Bronchial epithelial cell (primary cell): ENCODE results near the gene ACAT2. TPM values are rescaled to one million over a fixed set of nuclear protein-coding genes. Genes with fewer than 3 reads are reported as not detected.
"Not testable (repeated sequence)": the region's sequence is repeated elsewhere in the genome, so short reads cannot be mapped to it uniquely, and the experiment has no call there.

Experiments used
- DNase-seq: peaks from one replicate; pipeline ENCODE4 v3.0.0-alpha.2; 2010; ENCODE audit warnings: low read depth
- FAIRE-seq: peaks from 2 replicates; lab custom pipeline; 2011; peaks lifted over from hg19 to GRCh38; lab: Jason Lieb, UNC
- H3K27me3 ChIP-seq: 2 replicates; pipeline ENCODE4 v1.5.1; 2011; ENCODE audit warnings: low read length; ENCODE audit not compliant: control insufficient read depth, insufficient read depth
- H3K36me3 ChIP-seq: 2 replicates; pipeline ENCODE4 v1.5.1; 2011; ENCODE audit warnings: low read length; ENCODE audit not compliant: control insufficient read depth, insufficient read depth
- H3K4me3 ChIP-seq: 2 replicates; pipeline ENCODE4 v1.5.1; 2011; ENCODE audit warnings: mild to moderate bottlenecking, low read depth, low read length, control low read depth
- CTCF ChIP-seq: IDR thresholded peaks from 2 replicates; pipeline ENCODE4 v1.5.1; 2011; ENCODE audit warnings: mild to moderate bottlenecking, moderate library complexity, low read length, control low read depth, inconsistent platforms; ENCODE audit not compliant: insufficient read depth, severe bottlenecking
- total RNA-seq: library from RNA; depleted of rRNA; stranded (reverse); fragments of >200 nt; gene quantifications from 2 replicates; pipeline ENCODE4 v1.2.1, GENCODE V29; 2014

The ACAT2 gene
- total RNA-seq, 1 donor from 2014 or later: 42.9 TPM

GRCh38 chr6:159723259-159723658, 38.6 kb upstream of the ACAT2 start:
- no peaks in the 10 kb centered on the region for H3K36me3 ChIP-seq
- no peak for TF ChIP-seq CTCF
- FAIRE-seq (no peak), DNase-seq (no peak)
- H3K27me3 ChIP-seq: no peaks in the 10 kb centered on the region
- no peak overlapping the region for H3K4me3 ChIP-seq

DNA sequence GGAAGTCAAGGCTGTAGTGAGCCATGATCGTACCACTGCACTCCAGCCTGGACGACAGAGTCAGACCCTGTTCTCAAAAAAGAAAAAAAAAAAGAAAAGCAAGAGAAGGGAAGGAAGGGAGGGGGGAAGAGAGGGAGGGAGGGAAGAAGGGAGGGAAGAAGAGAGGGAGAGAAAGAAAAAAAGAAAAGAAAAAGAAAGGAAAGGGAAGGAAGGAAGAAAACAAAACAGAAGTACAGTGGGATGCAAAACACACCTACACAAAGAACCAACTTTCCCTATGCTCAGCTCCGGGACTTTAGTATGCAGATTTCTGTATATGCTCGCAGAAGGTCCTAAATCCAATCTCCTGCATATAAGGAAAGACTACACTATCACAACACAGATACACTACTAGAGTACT, 37.1 kb upstream of the ACAT2 start:
- no peaks in the 10 kb centered on the region for H3K27me3 ChIP-seq
- FAIRE-seq (no peak), DNase-seq (no peak)
- peaks cover 1% of the 10 kb centered on the region for H3K36me3 ChIP-seq
- no peak for TF ChIP-seq CTCF
- no peak overlapping the region for H3K4me3 ChIP-seq

DNA sequence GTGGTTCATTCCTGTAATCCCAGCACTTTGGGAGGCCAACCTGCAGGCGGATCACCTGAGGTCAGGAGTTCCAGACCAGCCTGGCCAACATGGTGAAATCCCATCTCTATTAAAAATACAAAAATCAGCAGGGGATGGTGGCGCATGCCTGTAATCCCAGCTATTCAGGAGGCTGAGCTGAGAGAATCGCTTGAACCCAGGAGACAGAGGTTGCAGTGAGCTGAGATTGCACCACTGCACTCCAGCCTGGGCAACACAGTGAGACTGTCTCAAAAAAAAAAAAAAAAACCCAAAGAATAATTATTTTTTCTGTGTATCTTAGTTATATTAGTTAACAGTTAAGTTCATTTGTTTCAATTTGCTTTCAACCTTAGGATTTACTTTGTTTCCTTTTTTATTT, 36.6 kb upstream of the ACAT2 start:
- not testable (repeated sequence) for H3K27me3 ChIP-seq, H3K4me3 ChIP-seq, DNase-seq, H3K36me3 ChIP-seq, FAIRE-seq

- Histone ChIP-seq H3K36me3 (peaks cover 1% of the 10 kb centered on the region), H3K4me3 (peak overlapping the region; percentile 90), H3K27me3 (no peaks in the 10 kb centered on the region)
- no peak for DNase-seq
- FAIRE-seq: no peak
- no peak for TF ChIP-seq CTCF
Measured at GRCh38 chr6:159726255-159726917, 35.5 kb upstream of the ACAT2 start.

- DNase-seq (peak; percentile 84), FAIRE-seq (no peak)
- TF ChIP-seq CTCF: no peak
- Histone ChIP-seq H3K27me3 (no peaks in the 10 kb centered on the region), H3K36me3 (peaks cover 1% of the 10 kb centered on the region), H3K4me3 (peak within 1 kb of the TSS; percentile 90)
Measured at GRCh38 chr6:159726918-159727716, 34.7 kb upstream of the ACAT2 start, which contains the start of gene WTAP. Gene WTAP (plus strand): TSS chr6:159727506. CDS start chr6:159736266, 8,760 bp downstream.

- DNase-seq (peak; percentile 22), FAIRE-seq (no peak)
- Histone ChIP-seq H3K27me3 (no peaks in the 10 kb centered on the region), H3K36me3 (peaks cover 1% of the 10 kb centered on the region), H3K4me3 (peak overlapping the region; percentile 90)
- TF ChIP-seq CTCF: no peak
Measured at GRCh38 chr6:159727717-159728445, 34.0 kb upstream of the ACAT2 start.
